ENCODE data around the gene IFIT1.
"Not testable (repeated sequence)": the region's sequence is repeated elsewhere in the genome, so short reads cannot be mapped to it uniquely, and the experiment has no call there.

IFIT1 gene

DNA sequence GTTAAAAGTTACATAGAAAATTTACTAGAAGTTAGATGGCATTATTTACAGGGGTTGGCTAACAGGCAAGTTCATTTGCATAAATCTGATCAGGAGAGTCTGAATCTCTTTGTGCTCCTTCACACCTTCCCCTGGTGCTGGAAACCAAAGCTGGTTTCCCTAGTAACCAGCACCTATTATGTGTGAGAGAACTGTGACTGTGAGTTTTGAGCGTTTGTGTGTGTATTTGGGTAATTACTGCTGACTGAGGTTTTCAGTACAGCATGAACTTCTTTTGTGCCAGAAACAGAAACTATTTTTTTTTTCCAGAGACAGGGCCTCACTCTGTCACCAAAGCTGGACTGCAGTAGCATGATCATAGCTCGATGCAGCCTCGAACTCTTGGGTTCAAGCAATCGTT lies 24.9 kb upstream of the IFIT1 start:
- DNase-seq, result no peak

DNA sequence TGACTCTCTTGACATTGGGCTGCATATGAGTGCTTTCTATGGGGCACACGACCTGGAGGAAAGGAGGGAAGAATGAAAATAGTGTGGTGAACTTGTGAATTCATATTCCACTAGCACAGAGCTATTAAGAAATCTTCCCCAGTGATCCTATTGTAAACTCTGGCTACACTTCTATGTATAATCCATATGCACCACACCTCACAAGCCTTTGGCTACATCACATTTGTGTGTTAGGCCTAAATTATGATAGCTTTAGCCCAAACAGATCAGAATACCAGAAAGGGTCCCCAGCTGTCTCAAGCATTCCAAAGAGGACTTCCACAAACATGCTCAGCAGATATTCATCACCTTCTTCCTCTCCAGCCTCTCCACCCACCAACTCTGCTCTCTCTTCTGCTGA lies 24.3 kb upstream of the IFIT1 start:
- no peak for DNase-seq

DNA sequence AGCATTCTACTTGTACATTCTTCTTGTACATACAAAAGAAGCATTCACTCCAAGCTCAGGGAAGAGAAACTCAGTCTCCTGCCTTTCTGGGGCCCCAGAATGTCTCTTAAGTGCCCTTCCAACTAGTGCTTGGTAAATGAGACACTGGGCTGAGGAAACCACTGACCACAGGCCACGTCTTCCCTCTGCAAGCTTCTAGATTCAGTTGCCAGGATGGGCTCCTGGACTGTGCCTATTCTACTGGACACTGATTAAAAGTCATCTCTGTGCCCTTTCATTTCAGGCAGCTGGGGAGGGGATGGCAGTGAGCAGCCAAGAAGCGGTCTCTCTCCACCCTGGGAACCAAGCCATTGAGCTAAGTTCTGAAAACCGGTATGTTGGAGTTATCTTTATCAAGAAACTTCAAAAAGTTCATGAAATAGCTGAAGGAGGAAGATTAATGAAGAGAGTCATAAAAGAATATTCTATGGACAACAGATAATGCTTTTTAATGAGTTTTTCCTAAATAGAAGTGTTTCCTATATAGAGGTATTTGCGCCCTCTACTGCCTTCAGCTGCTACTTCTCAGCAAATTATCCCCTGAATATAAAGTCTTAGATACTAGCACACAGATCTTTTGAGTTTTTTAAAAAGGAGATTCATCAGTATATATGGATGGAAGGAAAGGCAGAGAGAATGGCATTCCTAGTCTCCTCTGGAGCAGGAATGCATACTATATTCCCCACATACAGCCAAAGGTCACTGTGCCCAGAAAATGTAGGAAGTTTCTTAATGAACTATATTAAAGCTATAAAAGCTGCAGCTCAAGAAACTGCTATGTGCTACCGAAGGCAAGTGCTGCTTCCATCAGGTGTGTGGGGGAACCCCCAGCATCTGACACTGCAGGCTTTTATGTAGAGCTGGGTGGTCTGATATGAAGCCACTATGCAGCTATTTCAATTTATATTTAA lies 23.0 kb upstream of the IFIT1 start:
- DNase-seq, result peak; percentile 49

DNA sequence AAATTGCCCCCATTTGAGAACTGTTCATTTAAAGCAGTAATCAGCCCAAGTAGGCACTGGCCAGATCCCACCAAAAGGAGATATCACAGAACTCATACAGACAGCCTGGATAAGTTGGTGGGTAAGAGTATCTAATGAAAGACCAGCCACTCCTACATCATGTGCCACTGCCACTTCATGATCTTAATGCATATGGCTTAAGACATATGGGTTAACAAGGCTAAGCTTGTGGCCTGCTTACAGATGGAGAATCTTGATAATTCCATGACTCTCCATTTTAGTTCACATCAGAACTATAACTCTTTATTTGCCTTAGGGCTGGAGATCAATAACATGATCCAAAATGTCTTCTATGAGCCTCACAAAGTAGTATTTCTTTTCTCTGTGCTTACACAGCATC lies 21.3 kb upstream of the IFIT1 start:
- DNase-seq, result no peak

GRCh38 chr10:89371987-89372386 lies 20.4 kb upstream of the IFIT1 start:
- no peak for DNase-seq

GRCh38 chr10:89373916-89374711 lies 18.3 kb upstream of the IFIT1 start:
- DNase-seq, result peak; percentile 86

GRCh38 chr10:89374713-89375141 lies 17.7 kb upstream of the IFIT1 start:
- DNase-seq, result no peak

DNA sequence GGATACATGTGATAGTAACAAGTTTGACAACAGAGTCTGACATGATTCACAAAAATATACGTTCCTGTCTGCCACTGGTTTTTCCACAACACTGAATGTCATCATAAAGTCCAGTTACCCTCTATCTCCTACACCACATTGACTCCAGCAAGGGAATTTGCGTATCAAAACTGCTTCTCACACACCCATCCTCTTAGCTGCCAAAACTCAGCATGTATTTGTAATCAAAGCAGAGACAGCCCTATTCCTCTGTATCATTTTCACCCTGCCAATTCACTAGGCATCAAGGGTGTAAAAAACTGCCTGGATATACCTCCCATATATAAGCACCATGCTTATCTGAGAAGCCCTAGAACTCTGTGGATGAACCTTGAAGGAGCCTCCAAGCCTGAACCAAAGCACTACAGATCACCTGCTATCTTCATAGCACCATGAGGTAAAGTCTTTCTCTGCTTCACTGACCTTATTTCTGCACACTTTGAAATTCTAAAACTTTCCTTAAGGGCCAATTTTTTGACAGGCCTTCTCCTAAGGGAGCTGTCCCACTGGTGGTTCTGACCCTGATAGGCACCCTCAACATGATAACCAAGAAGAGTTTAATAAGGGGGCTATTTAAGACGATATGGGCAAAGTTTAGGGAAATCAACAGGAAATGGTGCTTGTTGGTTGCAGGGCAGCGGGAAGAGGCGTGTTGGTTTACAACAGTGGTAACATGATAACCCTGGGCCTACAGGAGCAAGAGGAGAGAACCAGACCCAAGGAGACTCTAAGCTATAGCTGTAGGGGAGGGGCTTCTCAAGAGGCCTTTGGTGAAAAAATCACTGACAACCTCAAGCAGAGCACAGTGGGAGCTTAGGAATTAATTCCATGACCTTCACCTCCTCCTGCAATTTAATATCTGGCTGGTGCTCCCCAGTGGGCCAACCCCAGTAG lies 14.5 kb upstream of the IFIT1 start, which contains the start of gene IFIT1B:
IFIT1B (plus strand) TSS at position 352 of the 933 bp plus-strand sequence; CDS start at position 432, 80 bp downstream.
- DNase-seq, result no peak

DNA sequence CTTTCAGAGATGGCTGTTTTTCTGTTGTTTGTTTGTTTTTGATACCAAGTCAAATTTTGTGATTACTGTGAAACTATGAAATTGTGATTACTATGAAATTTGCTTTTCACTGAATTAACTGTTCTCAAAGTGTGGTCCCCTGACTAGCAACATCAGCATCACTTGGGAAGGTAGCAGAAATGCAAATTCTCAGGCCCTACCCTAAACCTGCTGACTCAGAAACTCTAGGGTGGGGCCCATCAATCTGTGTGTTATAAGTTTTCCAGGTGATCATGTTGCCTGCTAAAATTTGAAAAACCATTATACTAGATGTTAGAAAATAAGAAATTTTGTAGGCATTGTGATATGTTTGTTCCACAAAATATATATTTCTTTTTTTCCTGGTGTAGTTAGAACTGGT lies 13.3 kb upstream of the IFIT1 start:
- no peak for DNase-seq

GRCh38 chr10:89382757-89383156 lies 9.7 kb upstream of the IFIT1 start:
- DNase-seq, result no peak

- DNase-seq, result peak; percentile 62
These were observed 7.7 kb upstream of the IFIT1 start for GRCh38 chr10:89384474-89385340.

DNA sequence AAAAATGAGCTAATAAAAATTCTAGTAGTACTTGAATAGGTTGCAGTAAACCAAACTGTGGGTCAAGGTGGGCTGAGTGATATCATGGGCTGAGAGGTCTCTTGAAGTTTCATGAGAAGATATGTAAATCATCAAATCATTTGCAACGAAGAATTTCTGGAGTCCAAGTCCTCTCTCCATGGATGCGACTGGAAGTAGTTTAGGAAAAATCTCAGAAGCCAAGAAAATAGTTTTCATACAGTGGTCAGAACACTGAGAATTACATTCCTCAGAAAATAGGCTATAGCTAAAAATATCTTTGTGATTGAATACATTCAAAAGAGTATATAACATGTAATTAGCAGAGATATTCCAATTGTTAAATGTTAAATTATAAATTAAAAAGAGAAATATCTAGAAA lies 3.6 kb upstream of the IFIT1 start:
- no peak for DNase-seq

DNA sequence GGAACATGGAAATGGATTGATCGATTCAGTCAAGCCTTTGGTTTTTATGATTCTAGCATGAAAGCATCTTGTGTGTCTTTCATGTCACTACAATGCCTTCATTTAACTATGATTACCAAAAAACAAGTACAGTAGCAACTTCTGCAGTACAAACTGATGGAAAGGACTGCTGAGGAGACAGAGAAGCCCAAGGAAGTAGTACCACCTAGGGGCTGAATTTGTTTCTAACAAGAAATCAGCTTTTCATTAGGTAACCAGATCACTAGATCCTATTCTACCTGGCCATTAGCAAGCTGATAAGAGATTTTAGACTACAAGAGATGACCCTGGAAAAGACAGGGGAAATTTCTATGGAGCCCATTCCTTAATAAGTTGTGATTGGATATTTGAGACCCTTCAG lies 3.2 kb upstream of the IFIT1 start:
- DNase-seq, result peak; percentile 44

DNA sequence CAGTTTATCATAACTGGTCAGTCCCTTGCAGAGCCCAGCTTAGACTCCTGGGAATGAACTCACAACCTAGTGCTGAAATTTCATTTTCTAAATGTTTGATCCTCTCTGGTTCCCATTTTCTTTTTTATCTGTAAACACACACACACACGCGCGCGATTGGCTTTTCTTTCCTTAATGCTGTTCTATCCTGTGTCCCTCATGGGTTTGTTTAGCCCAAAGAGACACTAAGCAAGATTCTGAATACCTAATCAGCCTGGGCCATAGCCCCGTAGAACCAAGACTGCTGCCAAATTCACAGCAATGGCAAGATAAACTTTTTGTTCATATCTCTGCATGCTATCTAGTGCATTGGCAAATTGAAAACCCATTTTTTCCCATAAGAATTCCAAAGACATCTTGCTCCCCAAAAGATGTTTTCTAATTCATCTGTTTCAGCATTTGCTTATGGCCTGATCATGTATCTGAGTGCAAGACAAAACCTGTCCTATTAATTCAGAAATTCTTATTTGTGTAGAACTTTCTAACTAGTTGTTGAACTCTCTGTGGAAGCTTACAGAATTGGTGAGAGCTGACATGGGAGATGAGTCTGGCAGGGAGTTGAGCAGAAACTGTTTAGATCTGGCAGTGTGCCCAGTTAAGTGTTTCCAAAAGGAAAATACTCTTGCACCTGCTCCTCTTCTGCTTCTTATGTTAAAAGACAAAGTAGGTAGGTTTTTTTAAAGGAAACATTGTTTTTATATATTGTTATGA lies 1.8 kb upstream of the IFIT1 start:
- DNase-seq, result no peak

DNA sequence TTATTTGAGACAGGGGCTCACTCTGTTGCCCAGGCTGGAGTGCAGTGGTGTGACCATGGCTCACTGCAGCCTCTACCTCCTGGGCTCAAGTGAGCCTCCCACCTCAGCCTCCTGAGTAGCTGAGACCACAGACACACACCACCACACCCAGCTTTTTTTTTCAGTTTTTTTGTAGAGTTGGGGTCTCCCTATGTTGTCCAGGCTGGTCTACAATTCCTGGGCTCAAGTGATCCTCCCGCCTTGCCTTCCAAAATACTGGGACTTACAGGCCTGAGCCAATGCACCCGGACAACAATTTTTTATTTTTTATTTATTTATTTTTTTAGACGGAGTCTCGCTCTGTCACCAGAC lies 1.2 kb upstream of the IFIT1 start:
- not testable (repeated sequence) for DNase-seq

GRCh38 chr10:89392974-89393373 lies 551 bp downstream of the IFIT1 start:
- DNase-seq, result peak; percentile 85

- DNase-seq, result no peak
These were observed 1.5 kb downstream of the IFIT1 start for GRCh38 chr10:89393898-89394297.

GRCh38 chr10:89395141-89395540 lies 2.7 kb downstream of the IFIT1 start:
- no peak for DNase-seq

GRCh38 chr10:89398003-89398749 lies 5.8 kb downstream of the IFIT1 start:
- peak; percentile 52 for DNase-seq

- DNase-seq, result no peak
These were observed 7.5 kb downstream of the IFIT1 start for GRCh38 chr10:89399956-89400355.
